Measurements from ENCODE around the gene UBXN4. TPM values are rescaled to one million over a fixed set of nuclear protein-coding genes. Genes with fewer than 3 reads are reported as not detected.

The UBXN4 gene
- total and polyA plus RNA-seq, 2 donors (not counting 1 experiment from before 2014, with no cell fraction given) = 78.8 to 108 TPM

- H3K4me3 ChIP-seq (replicated peaks in 1 of 4; ENCODE audit: control extremely low read depth in 1 of 4, insufficient read depth in 1 of 4, low read depth in 3 of 4, low read length in 4 of 4) = no peak overlapping the region
- peaks cover 4% of the 10 kb centered on the region for H3K27me3 ChIP-seq (ENCODE audit: control insufficient read depth, insufficient read depth, low read length)
- no peak overlapping the region for H3K27ac ChIP-seq (ENCODE audit: insufficient read depth, low read length)
- no peak overlapping the region for H2AFZ ChIP-seq (ENCODE audit: low read length)
- no peaks in the 10 kb centered on the region for H3K4me1 ChIP-seq (ENCODE audit: control insufficient read depth, extremely low read depth, insufficient read depth, low read length)
- no peak overlapping the region for H3K9ac ChIP-seq (ENCODE audit: insufficient read depth, low read length)
- no peaks in the 10 kb centered on the region for H3K9me3 ChIP-seq (ENCODE audit: control insufficient read depth, insufficient read depth, low read depth, low read length)
- H3K36me3 ChIP-seq (ENCODE audit: control insufficient read depth, insufficient read depth, low read length) = no peaks in the 10 kb centered on the region
- H3K4me2 ChIP-seq (ENCODE audit: extremely low read depth, insufficient read depth, low read length) = no peak overlapping the region
- no peak for TF ChIP-seq CTCF (conservative IDR thresholded peaks at IDR 0.05 in 1 of 2, IDR thresholded peaks at IDR 0.05 in 1 of 2; ENCODE audit: low read depth in 1 of 2, low read length in 2 of 2)
- TF ChIP-seq EZH2 (IDR thresholded peaks at IDR 0.05; ENCODE audit: low read length, missing control alignments) = no peak
- H4K20me1 ChIP-seq (ENCODE audit: control insufficient read depth, extremely low read depth, insufficient read depth, low read length) = no peaks in the 10 kb centered on the region
- H3K79me2 ChIP-seq (ENCODE audit: control insufficient read depth, insufficient read depth, low read length) = no peaks in the 10 kb centered on the region
- DNase-seq (ENCODE audit: low read depth in 2 of 2) = no peak
Observed at GRCh38 chr2:135831180-135831812, 89.6 kb downstream of the UBXN4 start.

- no peaks in the 10 kb centered on the region for H3K79me2 ChIP-seq (ENCODE audit: control insufficient read depth, insufficient read depth, low read length)
- H3K4me3 ChIP-seq (replicated peaks in 1 of 4; ENCODE audit: control extremely low read depth in 1 of 4, insufficient read depth in 1 of 4, low read depth in 3 of 4, low read length in 4 of 4) = no peak overlapping the region
- no peaks in the 10 kb centered on the region for H4K20me1 ChIP-seq (ENCODE audit: control insufficient read depth, extremely low read depth, insufficient read depth, low read length)
- no peak overlapping the region for H3K4me2 ChIP-seq (ENCODE audit: extremely low read depth, insufficient read depth, low read length)
- no peak for DNase-seq (ENCODE audit: low read depth in 2 of 2)
- H3K4me1 ChIP-seq (ENCODE audit: control insufficient read depth, extremely low read depth, insufficient read depth, low read length) = no peaks in the 10 kb centered on the region
- no peak overlapping the region for H3K27ac ChIP-seq (ENCODE audit: insufficient read depth, low read length)
- TF ChIP-seq CTCF (conservative IDR thresholded peaks at IDR 0.05 in 1 of 2, IDR thresholded peaks at IDR 0.05 in 1 of 2; ENCODE audit: low read depth in 1 of 2, low read length in 2 of 2) (no peak), EZH2 (IDR thresholded peaks at IDR 0.05; ENCODE audit: low read length, missing control alignments) (no peak)
- no peaks in the 10 kb centered on the region for H3K9me3 ChIP-seq (ENCODE audit: control insufficient read depth, insufficient read depth, low read depth, low read length)
- H3K27me3 ChIP-seq (ENCODE audit: control insufficient read depth, insufficient read depth, low read length) = peaks cover 4% of the 10 kb centered on the region
- no peak overlapping the region for H2AFZ ChIP-seq (ENCODE audit: low read length)
- no peaks in the 10 kb centered on the region for H3K36me3 ChIP-seq (ENCODE audit: control insufficient read depth, insufficient read depth, low read length)
- H3K9ac ChIP-seq (ENCODE audit: insufficient read depth, low read length) = no peak overlapping the region
Observed at GRCh38 chr2:135832891-135833290, 91.2 kb downstream of the UBXN4 start.

Other genes with a start within 250 kb of the UBXN4 start
- 6.4 and 7.4 TPM in 2 replicates for gene ZRANB3, start 210.6 kb upstream of the UBXN4 start, total RNA-seq
- 4.8 TPM in 2 replicates for gene ZRANB3, start 210.6 kb upstream of the UBXN4 start, polyA plus RNA-seq
- gene R3HDM1, start 210.4 kb upstream of the UBXN4 start, total RNA-seq = 5.4 and 12.4 TPM in 2 replicates
- gene R3HDM1, start 210.4 kb upstream of the UBXN4 start, polyA plus RNA-seq = 33.1 and 45.0 TPM in 2 replicates
- gene LCT, start 95.3 kb downstream of the UBXN4 start, total RNA-seq = under 0.01 TPM in 2 replicates
- not detected in 2 replicates for gene LCT, start 95.3 kb downstream of the UBXN4 start, polyA plus RNA-seq
- gene MCM6, start 134.6 kb downstream of the UBXN4 start, total RNA-seq = 8.7 and 11.2 TPM in 2 replicates
- gene MCM6, start 134.6 kb downstream of the UBXN4 start, polyA plus RNA-seq = 36.0 and 60.2 TPM in 2 replicates
- 75.5 and 96.8 TPM in 2 replicates for gene DARS1, start 243.8 kb downstream of the UBXN4 start, total RNA-seq
- 96.0 and 110 TPM in 2 replicates for gene DARS1, start 243.8 kb downstream of the UBXN4 start, polyA plus RNA-seq